Sigmoid colon (tissue), 7 donors: ENCODE measurements around the gene MERTK. TPM values are rescaled to one million over a fixed set of nuclear protein-coding genes. Genes with fewer than 3 reads are reported as not detected.

Source experiments
- DNase-seq: peaks from one replicate; pipeline ENCODE4 v3.0.0-alpha.2; 2019
- H3K27ac ChIP-seq, 4 donors: fragments of 200-600 bp; sonication (generic); one replicate each; pipeline ENCODE4 v1.5.1; 2016 to 2019; ENCODE audit warnings: mild to moderate bottlenecking in 1 of 4
- H3K27me3 ChIP-seq, 3 donors: fragments of 200-600 bp; sonication (generic); one replicate each; pipeline ENCODE4 v1.5.1; 2019; ENCODE audit warnings: mild to moderate bottlenecking in 1 of 3
- H3K36me3 ChIP-seq, 4 donors: fragments of 200-600 bp; sonication (generic); one replicate each; pipeline ENCODE4 v1.5.1; 2016 to 2019
- H3K4me1 ChIP-seq, 4 donors: fragments of 200-600 bp; sonication (generic); one replicate each; pipeline ENCODE4 v1.5.1; 2017 to 2019
- H3K4me3 ChIP-seq, 4 donors: fragments of 200-600 bp; sonication (generic); one replicate each; pipeline ENCODE4 v1.5.1; 2017 to 2019; ENCODE audit warnings: mild to moderate bottlenecking in 2 of 4, moderate library complexity in 1 of 4
- H3K9me3 ChIP-seq, 4 donors: fragments of 200-600 bp in 3 of 4; sonication (generic) in 3 of 4; one replicate each; pipeline versions ENCODE4 v1.5.1 to v1.6.1; 2013 to 2019
- CTCF ChIP-seq, 4 experiments: fragments of 450-650 bp in 3 of 4; fragments of 200-600 bp in 1 of 4; IDR thresholded peaks; one replicate each; pipeline ENCODE4 v1.5.1; 2016 to 2019; ENCODE audit warnings: antibody characterized with exemption in 4 of 4, mild to moderate bottlenecking in 3 of 4, moderate library complexity in 2 of 4
- EP300 ChIP-seq, 4 donors: sonication (generic); formaldehyde crosslinking; IDR thresholded peaks; one replicate each; pipeline ENCODE4 v1.6.1; 2017; ENCODE audit warnings: antibody characterized with exemption in 4 of 4
- POLR2A ChIP-seq, 2 donors: fragments of 450-650 bp; IDR thresholded peaks; one replicate each; pipeline ENCODE4 v1.6.1; 2016; ENCODE audit warnings: antibody characterized with exemption in 2 of 2, mild to moderate bottlenecking in 2 of 2, moderate library complexity in 2 of 2
- POLR2AphosphoS5 ChIP-seq, 4 donors: sonication (generic); formaldehyde crosslinking; IDR thresholded peaks; one replicate each; pipeline ENCODE4 v1.6.1; 2017; ENCODE audit warnings: antibody characterized with exemption in 4 of 4
- WGBS, 2 donors: extraction: QIAGEN DNeasy Blood & Tissue Kit; methylation state at CpG; one replicate each; pipeline ENCODE4 v1.1.7; 2013; 5-methylcytosine and 5-hydroxymethylcytosine counted together
- intact Hi-C: fragments of 100-400 bp; cut with DNase I; formaldehyde crosslinking; loops from one replicate; pipeline ENCODE4 v1.15.1; 2023
- polyA plus RNA-seq, 3 donors: library from polyadenylated mRNA; stranded (reverse); fragments of 200-250 nt; gene quantifications; one replicate each; pipeline ENCODE4 v1.2.3, GENCODE V29; 2013
- total RNA-seq, 4 donors: library from RNA; depleted of rRNA; stranded (reverse); fragments of >200 nt; gene quantifications; one replicate each; pipeline ENCODE4 v1.1.0, GENCODE V29; 2016
- donor health status: healthy with polysubstance abuse.
- donor health status: Bipolar disorder and iron deficiency.
- donor health status: healthy.

The MERTK gene
- total and polyA plus RNA-seq, 7 donors = 2.4 to 31.6 (median 14.4) TPM

GRCh38 chr2:112045446-112046014 is 147.1 kb downstream of the MERTK start:
- TF ChIP-seq CTCF (IDR thresholded peaks at IDR 0.05) (no peak), EP300 (IDR thresholded peaks at IDR 0.05) (no peak), POLR2A (IDR thresholded peaks at IDR 0.05) (no peak), POLR2AphosphoS5 (IDR thresholded peaks at IDR 0.05) (no peak)
- Histone ChIP-seq H3K4me3 (no peak overlapping the region), H3K9me3 (peaks cover 0 to 5% (median under 1%) of the 10 kb centered on the region in 4 donors), H3K4me1 (peaks cover 0 to 13% (median 2%) of the 10 kb centered on the region in 4 donors), H3K36me3 (no peaks in the 10 kb centered on the region), H3K27ac (no peak overlapping the region), H3K27me3 (no peaks in the 10 kb centered on the region)
- no peak for DNase-seq
- intact Hi-C loops = no loop called here

GRCh38 chr2:112046231-112046630 is 147.8 kb downstream of the MERTK start:
- Histone ChIP-seq H3K27ac (no peak overlapping the region), H3K27me3 (no peaks in the 10 kb centered on the region), H3K4me3 (no peak overlapping the region), H3K36me3 (no peaks in the 10 kb centered on the region), H3K4me1 (peaks cover 0 to 13% (median 2%) of the 10 kb centered on the region in 4 donors), H3K9me3 (peaks cover 0 to 5% (median under 1%) of the 10 kb centered on the region in 4 donors)
- DNase-seq = no peak
- intact Hi-C loops = no loop called here
- TF ChIP-seq CTCF (IDR thresholded peaks at IDR 0.05) = no peak
- TF ChIP-seq EP300 (IDR thresholded peaks at IDR 0.05) = no peak
- no peak for TF ChIP-seq POLR2AphosphoS5 (IDR thresholded peaks at IDR 0.05)
- no peak for TF ChIP-seq POLR2A (IDR thresholded peaks at IDR 0.05)

GRCh38 chr2:112047537-112048235 is 149.3 kb downstream of the MERTK start:
- intact Hi-C loops = loop anchor here (1.0 kb wide), 1 partner anchor 160 kb away; no protein-coding TSS in a partner anchor
- Histone ChIP-seq H3K4me3 (no peak overlapping the region), H3K9me3 (peaks cover 0 to 5% (median under 1%) of the 10 kb centered on the region in 4 donors), H3K27ac (no peak overlapping the region), H3K27me3 (no peaks in the 10 kb centered on the region), H3K4me1 (peaks cover 0 to 13% (median 2%) of the 10 kb centered on the region in 4 donors), H3K36me3 (no peaks in the 10 kb centered on the region)
- WGBS, 2 donors = 85 to 92% methylated on average over 7 of the region's 7 CpGs
- TF ChIP-seq POLR2AphosphoS5 (IDR thresholded peaks at IDR 0.05) = no peak
- TF ChIP-seq POLR2A (IDR thresholded peaks at IDR 0.05) = no peak
- TF ChIP-seq CTCF (IDR thresholded peaks at IDR 0.05) = no peak
- TF ChIP-seq EP300 (IDR thresholded peaks at IDR 0.05) = no peak
- no peak for DNase-seq

GRCh38 chr2:112048236-112048592 is 149.8 kb downstream of the MERTK start:
- no peaks in the 10 kb centered on the region for H3K27me3 ChIP-seq
- H3K4me1 ChIP-seq = peaks cover 0 to 15% (median 2%) of the 10 kb centered on the region in 4 donors
- peaks cover 0 to 5% (median under 1%) of the 10 kb centered on the region in 4 donors for H3K9me3 ChIP-seq
- H3K27ac ChIP-seq = no peak overlapping the region
- no peak for DNase-seq
- no peak for TF ChIP-seq EP300 (IDR thresholded peaks at IDR 0.05)
- TF ChIP-seq POLR2A (IDR thresholded peaks at IDR 0.05) = no peak
- 64 to 72% methylated on average over 4 of the region's 4 CpGs for WGBS, 2 donors
- H3K36me3 ChIP-seq = no peaks in the 10 kb centered on the region
- intact Hi-C loops = loop anchor here (1.0 kb wide), 1 partner anchor 161 kb away; no protein-coding TSS in a partner anchor
- H3K4me3 ChIP-seq = no peak overlapping the region

GRCh38 chr2:112048887-112049286 is 150.5 kb downstream of the MERTK start:
- TF ChIP-seq POLR2AphosphoS5 (IDR thresholded peaks at IDR 0.05) = no peak
- peak; percentile 65 to 78 (median 72) for TF ChIP-seq CTCF (IDR thresholded peaks at IDR 0.05)
- Histone ChIP-seq H3K36me3 (no peaks in the 10 kb centered on the region), H3K4me1 (peaks cover 0 to 22% (median 9%) of the 10 kb centered on the region in 4 donors), H3K27me3 (no peaks in the 10 kb centered on the region), H3K9me3 (peaks cover 0 to 5% (median under 1%) of the 10 kb centered on the region in 4 donors), H3K4me3 (no peak overlapping the region), H3K27ac (no peak overlapping the region)
- DNase-seq = no peak
- 9 to 28% methylated on average over 3 of the region's 3 CpGs for WGBS, 2 donors
- intact Hi-C loops = loop anchor here (1.0 kb wide), 1 partner anchor 162 kb away; no protein-coding TSS in a partner anchor
